ENCODE results near the gene NLRP6.
"Not testable (repeated sequence)": the region's sequence is repeated elsewhere in the genome, so short reads cannot be mapped to it uniquely, and the experiment has no call there.

NLRP6 gene

DNA sequence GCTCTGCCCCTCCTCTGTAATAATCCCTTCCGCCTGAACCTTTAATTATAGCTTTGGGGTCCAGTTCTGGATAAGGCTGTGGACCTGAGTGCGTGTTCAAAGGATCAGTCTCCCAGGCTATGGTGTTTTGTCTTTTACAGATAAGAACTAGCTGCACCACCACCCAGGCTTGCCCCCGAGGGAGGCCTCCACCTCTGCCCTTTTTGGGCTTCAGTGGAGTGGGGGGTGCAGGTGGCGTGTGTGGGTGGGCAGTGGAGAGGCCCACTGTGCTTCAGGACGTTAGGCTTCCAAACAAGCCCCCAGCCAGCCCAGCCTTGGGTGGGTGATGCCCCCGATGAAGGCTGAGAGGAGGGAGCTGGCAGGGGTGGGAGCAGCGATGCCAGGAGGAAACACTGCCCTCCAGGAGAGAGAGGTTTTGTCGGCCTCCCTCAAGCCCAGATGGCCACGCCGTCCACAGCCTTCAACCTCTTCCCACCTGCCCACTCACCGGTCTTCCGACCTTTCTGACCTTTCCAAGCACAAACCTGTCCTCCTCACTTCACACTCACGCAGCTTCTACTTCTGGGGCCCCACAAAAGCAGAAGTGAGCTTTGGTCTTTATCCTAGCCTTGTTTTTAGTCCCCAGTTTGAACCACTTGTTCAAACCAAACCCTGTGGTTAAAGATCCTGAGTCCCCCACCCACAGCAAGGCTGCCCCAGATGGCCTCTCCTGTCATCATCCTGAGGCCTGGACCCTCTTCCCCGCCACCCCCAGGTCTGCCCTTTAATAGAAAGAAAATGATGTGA, 21.1 kb upstream of the NLRP6 start:
- DNase-seq (ENCODE audit: low read depth in 2 of 2), result no peak

- DNase-seq (ENCODE audit: low read depth in 2 of 2), result no peak
Measured at GRCh38 chr11:257766-258493, 20.3 kb upstream of the NLRP6 start.

DNA sequence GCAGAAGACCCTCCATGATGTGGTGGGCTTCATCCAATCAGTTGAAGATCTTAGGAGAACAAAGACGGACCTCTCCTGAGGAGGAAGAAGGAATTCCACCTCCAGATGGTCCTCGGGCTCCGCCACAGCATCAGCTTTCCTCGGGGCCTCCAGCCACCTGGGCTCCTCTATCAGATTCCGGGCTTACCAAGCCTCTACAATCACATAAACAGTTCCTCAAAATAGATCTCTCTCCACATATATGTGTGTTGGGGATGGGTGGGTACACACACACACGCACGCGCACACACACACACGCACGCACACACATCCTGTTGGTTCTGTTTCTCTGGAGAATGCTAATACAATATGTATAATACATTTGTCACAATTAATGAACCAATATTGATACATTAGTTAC, 18.8 kb upstream of the NLRP6 start:
- no peak for DNase-seq (ENCODE audit: low read depth in 2 of 2)

DNA sequence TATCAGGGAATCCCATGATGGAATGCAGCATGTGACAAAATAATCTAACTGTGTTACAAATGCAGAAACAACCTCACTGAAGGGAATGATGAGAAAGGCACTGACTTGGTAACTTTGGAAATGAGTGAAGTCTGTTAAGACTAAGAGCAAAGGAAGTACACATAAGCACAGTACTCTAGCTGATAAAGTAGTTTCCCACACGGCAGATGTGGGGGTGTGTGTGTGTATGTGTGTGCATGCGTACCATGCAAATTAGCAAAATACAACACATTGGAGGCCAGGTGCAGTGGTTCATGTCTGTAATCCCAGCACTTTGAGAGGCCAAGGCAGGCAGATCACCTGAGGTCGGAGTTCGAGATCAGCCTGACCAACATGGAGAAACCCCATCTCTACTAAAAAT, 16.6 kb upstream of the NLRP6 start:
- DNase-seq (ENCODE audit: low read depth in 2 of 2), result no peak

- no peak for DNase-seq (ENCODE audit: low read depth in 2 of 2)
Measured at GRCh38 chr11:266676-267439, 11.3 kb upstream of the NLRP6 start.

- no peak for DNase-seq (ENCODE audit: low read depth in 2 of 2)
Measured at GRCh38 chr11:267491-267994, 10.7 kb upstream of the NLRP6 start.

- not testable (repeated sequence) for DNase-seq (ENCODE audit: low read depth in 2 of 2)
Measured at GRCh38 chr11:268716-269145, 9.5 kb upstream of the NLRP6 start.

- no peak for DNase-seq (ENCODE audit: low read depth in 2 of 2)
Measured at GRCh38 chr11:269146-269890, 8.9 kb upstream of the NLRP6 start.

DNA sequence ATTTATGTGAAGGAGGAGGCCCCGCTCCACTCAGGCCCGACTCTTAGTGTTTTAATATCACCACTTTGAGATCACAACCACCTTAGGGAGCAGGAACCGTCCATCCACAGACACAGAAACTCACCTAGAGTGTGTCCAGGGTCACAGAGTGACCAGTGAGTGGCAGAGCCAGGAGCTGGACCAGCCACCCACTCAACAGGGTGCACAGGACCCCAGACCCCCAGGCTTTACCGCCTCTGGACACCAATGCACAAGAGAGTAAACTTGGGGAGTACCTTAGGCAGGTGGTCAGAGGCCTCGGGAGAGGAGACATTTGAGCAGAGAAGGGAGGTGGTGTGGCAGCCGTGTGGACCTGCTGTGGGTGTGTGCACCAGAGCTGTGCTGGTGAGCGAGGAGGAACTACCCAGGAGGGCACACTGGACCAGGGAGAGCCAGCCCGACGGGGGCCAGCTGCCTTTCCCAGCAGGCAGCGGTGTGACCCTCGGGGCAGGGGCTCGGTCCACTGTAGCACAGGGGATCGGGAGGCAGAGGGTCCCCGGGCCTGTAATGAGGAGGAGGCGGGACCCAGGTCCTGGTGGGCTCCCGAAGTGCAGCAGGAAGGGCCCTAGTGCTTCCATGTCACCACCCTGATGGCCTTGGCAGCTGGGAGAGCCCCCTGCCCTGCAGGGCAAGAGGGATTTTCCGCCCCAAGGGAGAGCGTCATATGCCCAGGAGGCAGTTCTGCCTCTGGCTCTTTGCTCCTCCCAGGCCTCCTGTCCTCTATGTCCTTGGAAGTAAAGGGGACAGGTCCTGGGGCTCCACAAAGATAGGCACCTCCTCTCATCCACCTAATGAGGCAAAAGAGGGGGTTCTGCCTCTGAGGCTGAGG, 7.5 kb upstream of the NLRP6 start:
- DNase-seq (ENCODE audit: low read depth in 2 of 2), result no peak

- DNase-seq (ENCODE audit: low read depth in 2 of 2), result no peak
Measured at GRCh38 chr11:271319-271715, 6.9 kb upstream of the NLRP6 start.

- no peak for DNase-seq (ENCODE audit: low read depth in 2 of 2)
Measured at GRCh38 chr11:272195-272930, 5.8 kb upstream of the NLRP6 start.

GRCh38 chr11:272931-273198, 5.3 kb upstream of the NLRP6 start:
- DNase-seq (ENCODE audit: low read depth in 2 of 2), result no peak

- DNase-seq (ENCODE audit: low read depth in 2 of 2), result no peak
Measured at GRCh38 chr11:276219-276618, 2.0 kb upstream of the NLRP6 start.

- no peak for DNase-seq (ENCODE audit: low read depth in 2 of 2)
Measured at GRCh38 chr11:279040-279965, 1.1 kb downstream of the NLRP6 start.

DNA sequence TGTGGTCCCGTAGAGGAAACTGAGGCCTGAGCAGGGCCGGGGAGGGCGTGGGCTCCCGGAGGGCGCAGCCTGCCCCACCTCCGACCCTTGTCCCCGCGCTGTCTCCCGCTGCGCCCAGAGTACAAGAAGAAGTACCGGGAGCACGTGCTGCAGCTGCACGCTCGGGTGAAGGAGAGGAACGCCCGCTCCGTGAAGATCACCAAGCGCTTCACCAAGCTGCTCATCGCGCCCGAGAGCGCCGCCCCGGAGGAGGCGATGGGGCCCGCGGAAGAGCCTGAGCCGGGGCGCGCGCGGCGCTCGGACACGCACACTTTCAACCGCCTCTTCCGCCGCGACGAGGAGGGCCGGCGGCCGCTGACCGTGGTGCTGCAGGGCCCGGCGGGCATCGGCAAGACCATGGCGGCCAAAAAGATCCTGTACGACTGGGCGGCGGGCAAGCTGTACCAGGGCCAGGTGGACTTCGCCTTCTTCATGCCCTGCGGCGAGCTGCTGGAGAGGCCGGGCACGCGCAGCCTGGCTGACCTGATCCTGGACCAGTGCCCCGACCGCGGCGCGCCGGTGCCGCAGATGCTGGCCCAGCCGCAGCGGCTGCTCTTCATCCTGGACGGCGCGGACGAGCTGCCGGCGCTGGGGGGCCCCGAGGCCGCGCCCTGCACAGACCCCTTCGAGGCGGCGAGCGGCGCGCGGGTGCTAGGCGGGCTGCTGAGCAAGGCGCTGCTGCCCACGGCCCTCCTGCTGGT, 1.9 kb downstream of the NLRP6 start:
- no peak for DNase-seq (ENCODE audit: low read depth in 2 of 2)

GRCh38 chr11:280706-281485, 2.7 kb downstream of the NLRP6 start:
- DNase-seq (ENCODE audit: low read depth in 2 of 2), result no peak

GRCh38 chr11:281486-282161, 3.4 kb downstream of the NLRP6 start:
- no peak for DNase-seq (ENCODE audit: low read depth in 2 of 2)

Measured in stimulated activated CD4-positive, alpha-beta T cell treated with anti-CD3 and anti-CD28 coated beads, Interleukin-1b, Interleukin-23, amount 100 ng/mL, for 4 hours (primary cell).